Hematopoietic multipotent progenitor cell treated with erythropoietin and hydrocortisone succinate and interleukin-3 and kit ligand, for 17 days (in vitro differentiated cells): ENCODE measurements around the gene EVA1C.
"Not testable (repeated sequence)": the region's sequence is repeated elsewhere in the genome, so short reads cannot be mapped to it uniquely, and the experiment has no call there.

Experiments
- DNase-seq: peaks from one replicate; pipeline ENCODE4 v3.0.0-alpha.2; 2015; ENCODE audit warnings: low spot score

The EVA1C gene

GRCh38 chr21:32390537-32391224 lies 21.8 kb upstream of the EVA1C start:
- DNase-seq, result not testable (repeated sequence)

DNA sequence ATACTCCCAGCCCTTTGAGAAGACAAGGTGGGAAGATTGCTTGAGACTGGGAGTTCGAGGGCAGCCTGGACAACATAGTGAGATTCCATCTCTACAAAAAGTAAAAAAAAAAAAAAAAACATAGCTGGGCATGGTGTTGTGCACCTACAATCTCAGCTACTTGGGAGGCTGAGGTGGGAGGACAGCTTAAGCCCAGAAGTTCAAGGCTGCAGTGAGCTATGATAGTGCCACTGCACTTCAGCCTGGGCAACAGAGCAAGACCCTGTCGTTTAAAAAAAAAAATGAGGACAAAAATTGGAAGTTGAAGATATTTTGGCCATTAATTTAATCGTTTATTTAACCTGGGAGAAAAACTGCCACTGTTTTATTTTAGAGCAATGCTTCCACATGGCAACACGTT lies 20.8 kb upstream of the EVA1C start:
- DNase-seq, result no peak

- DNase-seq, result peak; percentile 7
Measured at GRCh38 chr21:32392299-32392879, 20.1 kb upstream of the EVA1C start.

DNA sequence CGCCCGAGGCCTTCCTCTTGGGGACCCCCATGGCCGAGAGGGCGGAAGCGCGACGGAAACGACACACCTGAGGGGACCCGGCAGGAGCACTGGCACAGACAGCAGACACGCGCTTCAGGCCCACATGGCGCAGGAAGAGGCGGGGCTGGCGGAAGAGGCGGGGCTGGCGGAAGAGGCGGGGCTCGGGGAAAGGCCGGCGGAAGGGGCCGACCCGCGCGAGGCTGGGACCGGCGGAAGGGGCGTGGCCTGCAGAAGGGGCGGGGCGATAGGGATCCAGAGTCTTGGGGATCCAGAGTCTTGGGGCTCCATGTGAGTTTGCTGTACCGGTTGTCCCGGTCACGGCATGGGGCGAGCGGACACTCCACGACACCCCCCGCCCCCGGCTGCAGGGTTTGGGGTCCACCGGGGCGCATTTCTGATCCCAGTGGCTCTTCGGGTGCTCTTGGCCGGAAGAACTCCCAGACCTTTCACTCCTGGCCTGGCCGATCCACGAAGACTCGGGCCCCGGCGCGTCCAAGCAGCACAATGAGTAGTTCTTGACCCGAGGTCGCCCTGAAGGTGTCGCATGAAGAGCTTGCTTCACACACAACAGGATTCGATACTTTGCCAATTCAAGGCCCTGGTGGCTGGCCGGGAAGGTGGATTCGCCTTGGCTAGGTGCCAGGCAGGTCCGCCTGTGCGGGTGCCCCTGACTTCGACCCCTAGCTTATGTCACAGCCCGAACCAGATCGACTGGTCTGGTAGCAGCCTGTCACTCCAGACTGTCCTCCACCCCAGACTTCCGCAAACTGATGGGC lies 19.4 kb upstream of the EVA1C start, which contains the start of gene URB1:
Gene URB1, minus strand, starts transcription at position 133 of the 797 bp plus-strand sequence. Its CDS starts 102 bp downstream, at position 31.
- DNase-seq, result peak; percentile 92

- DNase-seq, result peak; percentile 6
Measured at GRCh38 chr21:32393677-32394001, 18.9 kb upstream of the EVA1C start.

DNA sequence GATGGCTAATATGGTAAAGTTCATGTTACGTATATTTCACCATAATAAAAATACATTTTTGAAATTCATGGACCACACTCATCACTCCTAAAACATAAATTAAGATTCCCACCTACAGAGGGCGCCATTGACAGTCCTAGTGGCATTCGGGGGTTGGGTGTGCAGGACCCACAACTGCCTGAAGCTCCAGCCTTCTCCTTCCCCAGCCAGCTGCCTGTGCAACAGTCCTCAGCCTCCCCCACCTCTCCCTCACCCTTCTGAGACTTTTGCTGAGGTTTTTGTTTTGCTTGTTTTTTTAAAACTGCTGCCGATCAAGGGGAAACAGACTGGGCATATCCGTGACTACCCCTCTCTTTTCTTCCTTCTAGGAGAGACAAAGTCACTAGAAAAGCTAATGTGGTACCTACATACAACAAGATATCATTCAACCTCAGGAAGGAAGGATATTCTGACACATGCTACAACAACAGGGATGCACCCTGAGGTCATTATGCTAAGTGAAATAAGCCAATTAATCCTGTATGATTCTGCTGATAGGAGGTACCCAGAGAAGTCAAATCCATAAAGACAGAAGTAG lies 9.2 kb upstream of the EVA1C start:
- peak; percentile 82 for DNase-seq

GRCh38 chr21:32406405-32406804 lies 6.1 kb upstream of the EVA1C start:
- no peak for DNase-seq

GRCh38 chr21:32410291-32410690 lies 2.2 kb upstream of the EVA1C start:
- no peak for DNase-seq

- no peak for DNase-seq
Measured at GRCh38 chr21:32410916-32411315, 1.6 kb upstream of the EVA1C start.

DNA sequence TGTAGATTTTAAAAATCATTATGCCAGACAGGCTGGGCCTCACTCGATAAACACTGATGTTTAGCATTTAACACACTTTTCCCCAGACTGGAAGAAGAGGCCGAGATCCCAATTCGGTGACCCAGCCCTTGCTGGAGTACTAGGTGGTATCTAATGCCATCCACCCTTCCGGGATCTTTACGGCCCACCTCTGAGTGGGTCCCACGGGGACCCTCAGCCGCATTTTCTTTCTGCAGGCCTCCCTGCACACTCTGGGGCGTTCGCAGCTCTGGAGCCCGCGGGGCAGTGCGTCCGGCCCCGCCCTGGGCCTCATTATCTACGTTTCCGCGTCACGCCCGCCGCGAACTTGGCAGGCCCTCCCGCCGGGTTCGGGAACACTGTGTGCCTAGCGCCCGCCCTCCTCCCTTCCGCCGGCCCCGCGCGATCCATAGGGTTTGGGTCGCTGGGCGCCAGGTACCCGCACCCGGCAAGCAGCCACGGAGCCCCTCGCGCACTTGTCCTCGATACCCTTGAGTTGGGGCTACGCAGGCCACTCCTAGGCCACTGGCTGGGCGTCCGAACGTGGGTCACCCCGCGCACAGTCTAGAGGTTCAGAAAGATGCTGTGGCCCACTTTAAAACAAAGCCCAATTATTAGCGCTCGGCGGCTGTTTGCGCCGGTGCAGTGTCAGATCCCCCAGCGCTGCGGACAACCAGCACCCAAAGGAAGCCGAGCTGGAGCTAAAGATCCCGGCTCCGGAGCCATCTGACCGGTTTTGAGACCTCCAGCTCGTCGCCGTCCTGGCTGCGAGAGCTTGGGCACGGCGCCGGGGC lies 950 bp upstream of the EVA1C start:
- peak; percentile 71 for DNase-seq

GRCh38 chr21:32413015-32413504 lies 554 bp downstream of the EVA1C start:
- DNase-seq, result peak; percentile 44

DNA sequence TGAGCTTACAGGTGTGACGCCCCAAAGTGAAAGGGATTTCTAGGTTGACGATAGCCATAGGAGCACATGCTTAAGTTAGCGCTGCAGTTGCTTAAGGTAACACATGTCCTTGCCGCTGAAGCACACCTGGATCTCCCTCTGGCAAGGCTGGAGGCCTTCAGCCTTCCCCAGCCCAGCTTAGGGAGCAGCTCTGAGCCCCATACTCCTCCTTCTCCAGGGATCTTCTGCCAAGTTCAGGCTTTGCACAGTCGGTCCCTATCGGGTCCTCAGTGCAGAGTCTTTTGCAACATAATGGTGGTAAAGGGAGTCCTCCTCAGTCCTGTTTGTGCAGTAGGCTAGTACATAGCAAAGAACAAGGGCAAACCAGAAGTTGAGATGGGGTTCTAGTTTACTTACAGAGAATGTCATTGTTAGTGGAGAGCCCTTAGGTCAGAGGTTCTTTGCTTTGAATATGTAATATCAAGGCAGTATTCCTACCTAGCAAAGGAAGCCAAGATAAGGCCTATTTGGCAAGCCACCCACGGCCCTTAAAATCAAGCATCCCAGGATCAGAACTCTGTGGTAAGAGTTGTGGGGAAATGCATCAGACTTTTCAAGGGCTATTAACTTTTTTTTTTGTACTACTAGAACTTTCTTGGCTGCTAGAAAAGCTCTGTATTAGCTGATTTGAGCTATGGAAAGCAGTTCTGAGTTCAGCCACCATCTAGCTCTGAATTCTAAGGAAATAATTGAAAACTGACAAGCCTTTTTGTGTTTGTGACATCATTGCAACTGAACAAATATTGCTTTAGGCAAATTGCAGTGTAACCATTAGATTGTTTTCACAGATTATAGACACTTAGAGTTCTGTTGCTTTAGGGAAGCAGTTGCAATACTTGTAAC lies 1.4 kb downstream of the EVA1C start:
- no peak for DNase-seq

- DNase-seq, result no peak
Measured at GRCh38 chr21:32414579-32415358, 2.3 kb downstream of the EVA1C start.

GRCh38 chr21:32415451-32416398 lies 3.2 kb downstream of the EVA1C start:
- DNase-seq, result no peak

DNA sequence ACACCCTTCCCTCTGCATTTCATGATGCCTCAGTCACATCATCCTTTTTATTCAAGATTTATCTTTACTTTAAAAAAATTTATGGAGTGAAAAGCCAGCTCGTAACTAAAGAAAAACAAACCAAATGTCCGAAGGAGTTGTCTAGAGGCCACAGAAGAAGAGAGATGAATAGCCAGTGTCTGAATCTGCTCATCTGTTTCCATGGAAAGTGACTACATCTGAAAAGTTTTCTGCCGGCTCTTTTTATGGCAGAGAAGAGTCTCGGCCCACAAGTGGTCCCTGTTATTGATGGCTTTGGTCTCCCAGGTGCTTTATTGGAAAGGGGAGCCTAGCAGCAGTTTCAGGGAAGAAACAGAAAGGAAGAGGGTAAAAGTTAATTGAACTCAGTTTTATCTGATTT lies 5.6 kb downstream of the EVA1C start:
- DNase-seq, result no peak

DNA sequence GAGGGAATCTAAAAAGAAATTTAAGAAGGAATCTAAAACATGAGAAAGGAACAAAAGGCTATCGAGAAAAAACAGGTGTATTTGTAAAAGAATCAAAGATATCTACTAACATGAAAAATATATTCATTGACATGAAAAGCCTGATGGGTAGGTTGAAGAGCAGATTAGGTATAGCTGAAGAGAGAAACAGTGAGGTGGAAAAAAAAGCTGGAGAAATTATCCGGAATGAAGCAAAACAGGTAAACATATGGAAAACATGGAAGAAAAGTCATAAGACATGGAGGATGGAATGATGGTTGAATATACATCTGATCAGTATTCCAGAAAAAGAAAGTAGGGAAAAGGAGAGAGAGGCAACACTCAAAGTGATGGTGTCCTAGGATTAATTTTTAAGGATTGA lies 9.6 kb downstream of the EVA1C start:
- no peak for DNase-seq

DNA sequence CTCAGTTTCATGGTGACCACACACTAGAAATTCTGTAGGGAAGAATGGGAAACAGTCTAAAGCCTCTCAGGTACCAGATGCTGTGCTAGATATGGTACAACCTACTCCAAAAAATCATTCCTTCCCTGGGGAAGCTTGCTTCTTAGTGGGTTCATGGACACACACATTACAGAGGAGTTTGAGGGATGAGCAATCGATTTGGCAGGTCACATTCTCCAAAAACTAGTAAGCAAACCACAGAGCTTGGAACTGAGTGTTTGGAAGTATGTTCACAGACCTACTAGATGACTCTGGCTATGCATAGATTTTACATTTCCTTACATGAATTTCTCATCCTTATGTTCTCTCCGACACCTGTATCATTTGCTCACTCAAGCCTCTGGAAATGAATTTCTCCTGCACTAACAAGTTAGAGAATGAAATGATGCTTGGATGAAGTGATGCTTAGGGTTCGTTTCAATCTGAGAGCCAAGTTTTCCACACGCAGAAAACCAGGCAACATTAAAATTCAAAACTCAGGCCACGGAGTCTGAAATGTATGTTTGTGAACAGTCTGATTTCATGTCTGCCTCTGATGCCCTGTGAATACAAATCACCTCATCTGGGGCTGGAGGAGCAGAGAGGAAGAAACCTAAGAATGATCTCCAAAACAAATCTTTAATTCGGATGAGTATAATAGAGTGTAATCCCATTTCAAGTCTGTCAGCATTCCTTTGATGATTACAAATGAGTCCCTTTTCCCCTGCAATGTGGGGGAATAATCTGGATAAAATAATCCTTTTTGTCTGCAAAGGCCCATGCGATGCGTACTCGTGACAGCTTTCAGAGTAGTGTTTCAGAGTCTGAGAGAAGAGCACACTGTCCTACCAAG lies 11.0 kb downstream of the EVA1C start:
- DNase-seq, result no peak

DNA sequence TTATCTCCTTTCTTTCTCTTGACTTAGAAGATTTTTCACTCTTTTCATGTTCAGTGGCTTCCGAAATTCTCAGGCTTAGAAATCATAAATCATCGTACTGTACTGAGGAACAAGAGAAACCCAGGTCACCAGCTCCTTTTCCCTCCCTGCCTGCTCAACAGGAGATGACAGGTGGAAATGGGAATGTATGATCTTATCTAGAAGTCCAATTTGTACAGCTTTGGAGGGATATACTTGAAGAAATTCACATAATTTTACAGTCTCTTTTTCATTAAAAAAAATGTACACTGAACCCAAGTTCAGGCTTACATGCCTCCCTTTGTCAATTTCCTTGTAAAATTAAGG lies 11.7 kb downstream of the EVA1C start:
- no peak for DNase-seq
